SIG-M5 (cell line): ENCODE results near the gene NEURL3.
"Not testable (repeated sequence)": the region's sequence is repeated elsewhere in the genome, so short reads cannot be mapped to it uniquely, and the experiment has no call there.

ENCODE experiments used
- DNase-seq: peaks from one replicate; lab custom pipeline; 2025; lab: John Stamatoyannopoulos, UW

Gene NEURL3

GRCh38 chr2:96505231-96505889, at the start of gene NEURL3:
Gene NEURL3, minus strand, starts transcription at chr2:96505357. Its CDS starts 71 bp downstream, at chr2:96505286.
- DNase-seq, result no peak

GRCh38 chr2:96554293-96555145, 49.4 kb upstream of the NEURL3 start:
- DNase-seq, result no peak

GRCh38 chr2:96553957-96554292, 48.8 kb upstream of the NEURL3 start:
- DNase-seq, result not testable (repeated sequence)

GRCh38 chr2:96553176-96553956, 48.2 kb upstream of the NEURL3 start:
- DNase-seq, result no peak

- no peak for DNase-seq
These were observed 47.4 kb upstream of the NEURL3 start for GRCh38 chr2:96552315-96553175.

GRCh38 chr2:96551605-96552314, 46.6 kb upstream of the NEURL3 start:
- no peak for DNase-seq

GRCh38 chr2:96550787-96551604, 45.8 kb upstream of the NEURL3 start:
- no peak for DNase-seq

- no peak for DNase-seq
These were observed 45.0 kb upstream of the NEURL3 start for GRCh38 chr2:96549967-96550786.

- DNase-seq, result no peak
These were observed 44.3 kb upstream of the NEURL3 start for GRCh38 chr2:96549466-96549785.

GRCh38 chr2:96548558-96549465, 43.7 kb upstream of the NEURL3 start:
- no peak for DNase-seq

- DNase-seq, result no peak
These were observed 42.6 kb upstream of the NEURL3 start for GRCh38 chr2:96547731-96548171.

GRCh38 chr2:96547203-96547641, 42.1 kb upstream of the NEURL3 start:
- DNase-seq, result no peak

GRCh38 chr2:96546797-96547196, 41.6 kb upstream of the NEURL3 start:
- DNase-seq, result no peak

- no peak for DNase-seq
These were observed 41.2 kb upstream of the NEURL3 start for GRCh38 chr2:96546321-96546720.

- no peak for DNase-seq
These were observed 37.3 kb upstream of the NEURL3 start for GRCh38 chr2:96542357-96542977.

- DNase-seq, result no peak
These were observed 36.4 kb upstream of the NEURL3 start for GRCh38 chr2:96541398-96542152.

GRCh38 chr2:96540136-96540535, 35.0 kb upstream of the NEURL3 start:
- no peak for DNase-seq
